Endothelial cell (in vitro differentiated cells): ENCODE measurements around the gene ZNF519. TPM values are rescaled to one million over a fixed set of nuclear protein-coding genes. Genes with fewer than 3 reads are reported as not detected.

Experiments used
- DNase-seq: peaks from one replicate; pipeline ENCODE4 v3.0.0; 2021; ENCODE audit warnings: low spot score
- H3K27ac Mint-ChIP-seq: one replicate; pipeline ENCODE4 v1.8.0; 2021; ENCODE audit warnings: mixed read lengths, inconsistent platforms; ENCODE audit not compliant: unreplicated experiment
- H3K27me3 Mint-ChIP-seq: one replicate; pipeline ENCODE4 v1.8.0; 2021; ENCODE audit warnings: mild to moderate bottlenecking, moderate library complexity, mixed read lengths, inconsistent platforms; ENCODE audit not compliant: unreplicated experiment
- H3K36me3 Mint-ChIP-seq: one replicate; pipeline ENCODE4 v1.8.0; 2021; ENCODE audit warnings: mild to moderate bottlenecking, low read depth, mixed read lengths, inconsistent platforms; ENCODE audit not compliant: unreplicated experiment
- H3K4me1 Mint-ChIP-seq: one replicate; pipeline ENCODE4 v1.8.0; 2021; ENCODE audit warnings: mild to moderate bottlenecking, mixed read lengths, inconsistent platforms; ENCODE audit not compliant: unreplicated experiment
- H3K4me3 Mint-ChIP-seq: one replicate; pipeline ENCODE4 v1.8.0; 2021; ENCODE audit warnings: mild to moderate bottlenecking, mixed read lengths, inconsistent platforms; ENCODE audit not compliant: unreplicated experiment
- H3K9me3 Mint-ChIP-seq: one replicate; pipeline ENCODE4 v1.8.0; 2021; ENCODE audit warnings: mixed read lengths, inconsistent platforms; ENCODE audit not compliant: unreplicated experiment
- CTCF ChIP-seq: fragments of 200-600 bp; sonication (generic); IDR thresholded peaks from one replicate; pipeline ENCODE4 v1.5.0; 2021; ENCODE audit warnings: antibody characterized with exemption; ENCODE audit not compliant: unreplicated experiment
- total RNA-seq: library from RNA; stranded (reverse); fragmentation: NEBNext Ultra II Directional; extraction: Animal tissue kit (Norgen Biotek cat#: 25700); gene quantifications from one replicate; pipeline ENCODE4 v1.2.1, GENCODE V29; 2021; ENCODE audit not compliant: unreplicated experiment

Gene ZNF519
- total RNA-seq, 1 donor from 2014 or later: 14.5 TPM

- no peak for TF ChIP-seq CTCF
- peaks cover 1% of the 10 kb centered on the region for H3K27me3 Mint-ChIP-seq
- H3K4me1 Mint-ChIP-seq: peaks cover 3% of the 10 kb centered on the region
- peaks cover 5% of the 10 kb centered on the region for H3K36me3 Mint-ChIP-seq
- no peak overlapping the region for H3K27ac Mint-ChIP-seq
- DNase-seq: no peak
- peak overlapping the region; percentile 20 for H3K4me3 Mint-ChIP-seq
- no peaks in the 10 kb centered on the region for H3K9me3 Mint-ChIP-seq
Measured at GRCh38 chr18:14124689-14125088, 7.5 kb downstream of the ZNF519 start.

- no peak for TF ChIP-seq CTCF
- Mint-ChIP-seq H3K4me3 (no peak overlapping the region), H3K4me1 (no peaks in the 10 kb centered on the region), H3K27ac (no peak overlapping the region), H3K9me3 (no peaks in the 10 kb centered on the region), H3K36me3 (peaks cover 7% of the 10 kb centered on the region), H3K27me3 (peaks cover 1% of the 10 kb centered on the region)
- DNase-seq: no peak
Measured at GRCh38 chr18:14122097-14122496, 10.1 kb downstream of the ZNF519 start.

- H3K9me3 Mint-ChIP-seq: no peaks in the 10 kb centered on the region
- peaks cover 1% of the 10 kb centered on the region for H3K27me3 Mint-ChIP-seq
- H3K27ac Mint-ChIP-seq: no peak overlapping the region
- peaks cover 9% of the 10 kb centered on the region for H3K36me3 Mint-ChIP-seq
- no peak overlapping the region for H3K4me3 Mint-ChIP-seq
- TF ChIP-seq CTCF: no peak
- DNase-seq: no peak
- H3K4me1 Mint-ChIP-seq: no peaks in the 10 kb centered on the region
Measured at GRCh38 chr18:14120926-14121325, 11.3 kb downstream of the ZNF519 start.

GRCh38 chr18:14117606-14118005 lies 14.6 kb downstream of the ZNF519 start:
- Mint-ChIP-seq H3K4me1 (no peaks in the 10 kb centered on the region), H3K4me3 (no peak overlapping the region), H3K27ac (no peak overlapping the region), H3K36me3 (peaks cover 15% of the 10 kb centered on the region), H3K9me3 (no peaks in the 10 kb centered on the region), H3K27me3 (no peaks in the 10 kb centered on the region)
- TF ChIP-seq CTCF: no peak
- no peak for DNase-seq

- DNase-seq: no peak
- Mint-ChIP-seq H3K9me3 (no peaks in the 10 kb centered on the region), H3K4me1 (no peaks in the 10 kb centered on the region), H3K4me3 (no peak overlapping the region), H3K27me3 (peaks cover 2% of the 10 kb centered on the region), H3K27ac (no peak overlapping the region), H3K36me3 (peaks cover 31% of the 10 kb centered on the region)
- TF ChIP-seq CTCF: no peak
Measured at GRCh38 chr18:14106906-14107305, 25.3 kb downstream of the ZNF519 start.
